ENCODE data around the gene ADAM15. TPM values are rescaled to one million over a fixed set of nuclear protein-coding genes. Genes with fewer than 3 reads are reported as not detected.

Gene ADAM15
- polyA plus RNA-seq, 1 donor from 2014 or later, result 24.8 TPM

DNA sequence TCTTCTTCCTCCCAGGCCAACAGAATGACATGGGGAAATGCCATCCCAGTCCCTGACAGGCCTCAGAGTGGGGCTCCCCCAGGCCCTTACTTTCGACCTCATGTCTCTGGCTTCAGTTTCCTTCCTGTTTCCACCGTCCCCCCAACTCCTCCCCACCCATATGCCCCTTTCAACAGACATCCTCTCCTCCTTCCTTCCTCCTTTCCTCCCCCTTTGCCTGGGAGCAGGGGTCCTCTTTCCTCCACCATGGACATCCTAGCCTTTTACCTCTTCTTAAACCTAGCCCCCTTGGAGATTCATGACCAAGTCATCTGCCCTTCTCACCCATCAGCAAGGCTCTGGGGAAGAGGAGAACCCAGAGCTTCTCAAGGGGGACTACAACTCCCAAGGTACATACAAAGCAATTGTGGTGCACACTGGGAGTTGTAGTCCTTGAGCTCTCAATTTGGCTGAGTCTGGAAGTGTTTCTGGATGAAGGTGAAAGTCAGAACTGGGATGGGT is 44.5 kb upstream of the ADAM15 start:
- Histone ChIP-seq H3K27ac (ENCODE audit: low read length) (no peak overlapping the region), H3K27me3 (ENCODE audit: insufficient read depth, low read depth, low read length) (peaks cover 9% of the 10 kb centered on the region), H3K9me3 (ENCODE audit: low read length) (no peaks in the 10 kb centered on the region), H3K4me2 (ENCODE audit: low read length) (no peak overlapping the region), H3K9me2 (ENCODE audit: insufficient read depth, low read length) (no peaks in the 10 kb centered on the region), H3K36me3 (ENCODE audit: insufficient read depth, low read length) (no peaks in the 10 kb centered on the region), H2AFZ (ENCODE audit: low read depth, low read length) (no peak overlapping the region), H3K9ac (ENCODE audit: low read length) (no peak overlapping the region), H3K79me2 (replicated peaks; ENCODE audit: insufficient read depth, low read length) (no peaks in the 10 kb centered on the region), H4K20me1 (ENCODE audit: insufficient read depth) (no peaks in the 10 kb centered on the region), H3F3A (ENCODE audit: insufficient read depth, low read length, poor library complexity, severe bottlenecking) (no peaks in the 10 kb centered on the region), H3K4me3 (ENCODE audit: low read length) (no peak overlapping the region)
- TF ChIP-seq RAD21 (conservative IDR thresholded peaks at IDR 0.05), result no peak
- TF ChIP-seq, protein P1, sequence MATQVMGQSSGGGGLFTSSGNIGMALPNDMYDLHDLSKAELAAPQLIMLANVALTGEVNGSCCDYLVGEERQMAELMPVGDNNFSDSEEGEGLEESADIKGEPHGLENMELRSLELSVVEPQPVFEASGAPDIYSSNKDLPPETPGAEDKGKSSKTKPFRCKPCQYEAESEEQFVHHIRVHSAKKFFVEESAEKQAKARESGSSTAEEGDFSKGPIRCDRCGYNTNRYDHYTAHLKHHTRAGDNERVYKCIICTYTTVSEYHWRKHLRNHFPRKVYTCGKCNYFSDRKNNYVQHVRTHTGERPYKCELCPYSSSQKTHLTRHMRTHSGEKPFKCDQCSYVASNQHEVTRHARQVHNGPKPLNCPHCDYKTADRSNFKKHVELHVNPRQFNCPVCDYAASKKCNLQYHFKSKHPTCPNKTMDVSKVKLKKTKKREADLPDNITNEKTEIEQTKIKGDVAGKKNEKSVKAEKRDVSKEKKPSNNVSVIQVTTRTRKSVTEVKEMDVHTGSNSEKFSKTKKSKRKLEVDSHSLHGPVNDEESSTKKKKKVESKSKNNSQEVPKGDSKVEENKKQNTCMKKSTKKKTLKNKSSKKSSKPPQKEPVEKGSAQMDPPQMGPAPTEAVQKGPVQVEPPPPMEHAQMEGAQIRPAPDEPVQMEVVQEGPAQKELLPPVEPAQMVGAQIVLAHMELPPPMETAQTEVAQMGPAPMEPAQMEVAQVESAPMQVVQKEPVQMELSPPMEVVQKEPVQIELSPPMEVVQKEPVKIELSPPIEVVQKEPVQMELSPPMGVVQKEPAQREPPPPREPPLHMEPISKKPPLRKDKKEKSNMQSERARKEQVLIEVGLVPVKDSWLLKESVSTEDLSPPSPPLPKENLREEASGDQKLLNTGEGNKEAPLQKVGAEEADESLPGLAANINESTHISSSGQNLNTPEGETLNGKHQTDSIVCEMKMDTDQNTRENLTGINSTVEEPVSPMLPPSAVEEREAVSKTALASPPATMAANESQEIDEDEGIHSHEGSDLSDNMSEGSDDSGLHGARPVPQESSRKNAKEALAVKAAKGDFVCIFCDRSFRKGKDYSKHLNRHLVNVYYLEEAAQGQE (IDR thresholded peaks at IDR 0.05; ENCODE audit: borderline replicate concordance), result no peak
- TF ChIP-seq, protein P2, sequence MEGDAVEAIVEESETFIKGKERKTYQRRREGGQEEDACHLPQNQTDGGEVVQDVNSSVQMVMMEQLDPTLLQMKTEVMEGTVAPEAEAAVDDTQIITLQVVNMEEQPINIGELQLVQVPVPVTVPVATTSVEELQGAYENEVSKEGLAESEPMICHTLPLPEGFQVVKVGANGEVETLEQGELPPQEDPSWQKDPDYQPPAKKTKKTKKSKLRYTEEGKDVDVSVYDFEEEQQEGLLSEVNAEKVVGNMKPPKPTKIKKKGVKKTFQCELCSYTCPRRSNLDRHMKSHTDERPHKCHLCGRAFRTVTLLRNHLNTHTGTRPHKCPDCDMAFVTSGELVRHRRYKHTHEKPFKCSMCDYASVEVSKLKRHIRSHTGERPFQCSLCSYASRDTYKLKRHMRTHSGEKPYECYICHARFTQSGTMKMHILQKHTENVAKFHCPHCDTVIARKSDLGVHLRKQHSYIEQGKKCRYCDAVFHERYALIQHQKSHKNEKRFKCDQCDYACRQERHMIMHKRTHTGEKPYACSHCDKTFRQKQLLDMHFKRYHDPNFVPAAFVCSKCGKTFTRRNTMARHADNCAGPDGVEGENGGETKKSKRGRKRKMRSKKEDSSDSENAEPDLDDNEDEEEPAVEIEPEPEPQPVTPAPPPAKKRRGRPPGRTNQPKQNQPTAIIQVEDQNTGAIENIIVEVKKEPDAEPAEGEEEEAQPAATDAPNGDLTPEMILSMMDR (IDR thresholded peaks at IDR 0.05; ENCODE audit: poor library complexity, severe bottlenecking), result no peak
- TF ChIP-seq TAF1 (IDR thresholded peaks at IDR 0.05; ENCODE audit: low read depth), result no peak

DNA sequence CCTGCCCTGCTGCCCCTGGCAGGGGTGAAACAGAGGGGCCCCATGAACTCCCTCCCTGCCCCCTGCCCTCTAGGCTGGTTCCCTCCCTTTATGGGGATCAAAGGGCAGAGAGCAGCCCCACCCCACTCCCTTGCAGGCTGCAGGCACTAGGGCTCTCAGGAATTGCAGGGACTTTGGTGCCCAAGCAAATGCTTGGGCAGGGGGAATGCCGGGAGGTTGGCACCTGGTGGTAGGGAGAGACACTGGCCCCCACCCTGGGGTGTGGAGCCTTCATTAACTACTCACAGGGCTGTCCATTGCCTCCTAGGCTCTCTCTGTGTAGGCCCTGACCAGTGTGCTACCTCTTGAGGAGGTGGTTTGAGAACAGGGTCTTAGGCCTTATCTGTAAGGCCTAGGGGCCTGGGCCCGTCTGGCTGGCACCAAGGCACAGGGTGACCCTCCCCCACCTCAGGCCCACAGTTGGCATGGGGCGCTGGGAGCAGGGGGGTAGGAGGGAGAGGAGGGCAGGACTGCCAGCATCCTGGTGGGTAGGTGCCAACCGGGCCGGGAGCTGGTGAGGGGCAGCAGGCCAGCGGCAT is 43.8 kb upstream of the ADAM15 start:
- Histone ChIP-seq H3K27me3 (ENCODE audit: insufficient read depth, low read depth, low read length) (peaks cover 9% of the 10 kb centered on the region), H3F3A (ENCODE audit: insufficient read depth, low read length, poor library complexity, severe bottlenecking) (no peaks in the 10 kb centered on the region), H3K27ac (ENCODE audit: low read length) (no peak overlapping the region), H3K9me2 (ENCODE audit: insufficient read depth, low read length) (no peaks in the 10 kb centered on the region), H3K79me2 (replicated peaks; ENCODE audit: insufficient read depth, low read length) (no peaks in the 10 kb centered on the region), H3K4me3 (ENCODE audit: low read length) (no peak overlapping the region), H3K9me3 (ENCODE audit: low read length) (no peaks in the 10 kb centered on the region), H3K36me3 (ENCODE audit: insufficient read depth, low read length) (no peaks in the 10 kb centered on the region), H3K4me2 (ENCODE audit: low read length) (no peak overlapping the region), H2AFZ (ENCODE audit: low read depth, low read length) (no peak overlapping the region), H3K9ac (ENCODE audit: low read length) (no peak overlapping the region), H4K20me1 (ENCODE audit: insufficient read depth) (no peaks in the 10 kb centered on the region)
- TF ChIP-seq, protein P2 (IDR thresholded peaks at IDR 0.05; ENCODE audit: poor library complexity, severe bottlenecking), result no peak
- TF ChIP-seq TAF1 (IDR thresholded peaks at IDR 0.05; ENCODE audit: low read depth), result no peak
- TF ChIP-seq, protein P1 (IDR thresholded peaks at IDR 0.05; ENCODE audit: borderline replicate concordance), result no peak
- no peak for TF ChIP-seq MXI1 (conservative IDR thresholded peaks at IDR 0.05; ENCODE audit: poor library complexity, severe bottlenecking)
- TF ChIP-seq POLR2AphosphoS5 (IDR thresholded peaks at IDR 0.05), result no peak
- no peak for TF ChIP-seq EZH2 (IDR thresholded peaks at IDR 0.05; ENCODE audit: borderline replicate concordance, insufficient read depth, low read length, poor library complexity, severe bottlenecking)
- no peak for TF ChIP-seq RAD21 (conservative IDR thresholded peaks at IDR 0.05)
- TF ChIP-seq SMC3 (conservative IDR thresholded peaks at IDR 0.05; ENCODE audit: poor library complexity), result no peak
- no peak for TF ChIP-seq EP300 (conservative IDR thresholded peaks at IDR 0.05; ENCODE audit: poor library complexity, severe bottlenecking)

All from neural cell (in vitro differentiated cells).